WTC11 (cell line): ENCODE results near the gene DCLRE1A. TPM values are rescaled to one million over a fixed set of nuclear protein-coding genes. Genes with fewer than 3 reads are reported as not detected.

Source experiments
- ATAC-seq: fragments of 200-7000 bp; cut with Tn5 transposase; 2 replicates; pipeline ENCODE4 v1.10.0; 2021; ENCODE audit warnings: mild to moderate bottlenecking, moderate library complexity
- CTCF ChIA-PET: fragments of 300-600 bp; sonication (Branson Sonifier 250); formaldehyde crosslinking; loops from one replicate; lab custom pipeline; 2021; ENCODE audit warnings: antibody characterized with exemption; lab: Charles Lee
- POLR2A ChIA-PET: fragments of 350-600 bp; sonication (Branson Sonifier 250); formaldehyde crosslinking; loops from one replicate; lab custom pipeline; 2021; ENCODE audit warnings: antibody characterized with exemption; lab: Charles Lee
- DNase-seq: peaks from one replicate; pipeline ENCODE4 v3.0.0; 2021; ENCODE audit warnings: low spot score
- H3K27ac Mint-ChIP-seq: 2 replicates; pipeline ENCODE4 v1.8.0; 2021; ENCODE audit warnings: mixed read lengths
- H3K27me3 Mint-ChIP-seq: 2 replicates; pipeline ENCODE4 v1.8.0; 2021; ENCODE audit warnings: low read depth, mild to moderate bottlenecking, moderate library complexity, mixed read lengths
- H3K36me3 Mint-ChIP-seq: 2 replicates; pipeline ENCODE4 v1.8.0; 2021; ENCODE audit warnings: mixed read lengths
- H3K4me1 Mint-ChIP-seq: 2 replicates; pipeline ENCODE4 v1.8.0; 2022; ENCODE audit warnings: mixed read lengths
- H3K4me3 Mint-ChIP-seq: 2 replicates; pipeline ENCODE4 v1.8.0; 2021; ENCODE audit warnings: mild to moderate bottlenecking, moderate library complexity, mixed read lengths
- H3K9me3 Mint-ChIP-seq: 2 replicates; pipeline ENCODE4 v1.8.0; 2021; ENCODE audit warnings: mixed read lengths
- AFF4 ChIP-seq: sonication (generic); formaldehyde crosslinking; IDR thresholded peaks from 2 replicates; pipeline ENCODE4 v1.8.1; 2023; ENCODE audit warnings: mild to moderate bottlenecking, missing genetic modification reagents, borderline replicate concordance
- AR ChIP-seq: fragments of 250-450 bp; sonication (Bioruptor Pico); IDR thresholded peaks from 2 replicates; pipeline ENCODE4 v1.9.0; 2021; ENCODE audit warnings: mild to moderate bottlenecking
- CREM ChIP-seq: sonication (generic); formaldehyde crosslinking; IDR thresholded peaks from 2 replicates; pipeline ENCODE4 v1.8.1; 2022; ENCODE audit warnings: mild to moderate bottlenecking, missing genetic modification reagents, moderate library complexity
- E2F5 ChIP-seq: sonication (generic); formaldehyde crosslinking; IDR thresholded peaks from 2 replicates; pipeline ENCODE4 v1.8.1; 2022; ENCODE audit warnings: mild to moderate bottlenecking, moderate library complexity, missing genetic modification reagents
- ELF4 ChIP-seq: sonication (generic); formaldehyde crosslinking; IDR thresholded peaks from 2 replicates; pipeline ENCODE4 v1.8.1; 2022; ENCODE audit warnings: low read depth, mild to moderate bottlenecking, moderate library complexity, missing genetic modification reagents
- IRF2 ChIP-seq: sonication (generic); formaldehyde crosslinking; IDR thresholded peaks from 2 replicates; pipeline ENCODE4 v1.8.0; 2022; ENCODE audit warnings: low read depth, missing genetic modification reagents, borderline replicate concordance
- RELA ChIP-seq: sonication (generic); formaldehyde crosslinking; IDR thresholded peaks from 2 replicates; pipeline ENCODE4 v1.8.1; 2022; ENCODE audit warnings: missing genetic modification reagents, mild to moderate bottlenecking, borderline replicate concordance
- ZBTB43 ChIP-seq: sonication (generic); formaldehyde crosslinking; IDR thresholded peaks from 2 replicates; pipeline ENCODE4 v1.8.1; 2023; ENCODE audit warnings: mild to moderate bottlenecking, missing genetic modification reagents
- ZNF281 ChIP-seq: sonication (generic); formaldehyde crosslinking; IDR thresholded peaks from 2 replicates; pipeline ENCODE4 v1.8.0; 2023; ENCODE audit warnings: mild to moderate bottlenecking, missing genetic modification reagents
- ZNF416 ChIP-seq: fragments of 250-450 bp; sonication (Bioruptor Pico); IDR thresholded peaks from 2 replicates; pipeline ENCODE4 v1.9.0; 2021; ENCODE audit warnings: mild to moderate bottlenecking, inconsistent platforms
- total RNA-seq: library from RNA; stranded (reverse); gene quantifications from 3 replicates; pipeline ENCODE4 v1.2.3, GENCODE V29; 2021

Gene DCLRE1A
- total RNA-seq, 1 experiment from 2014 or later = 11.3 TPM

- no peak for TF ChIP-seq AR (CRISPR knock-in tag)
Observed at GRCh38 chr10:113857210-113857609, 3.3 kb upstream of the DCLRE1A start (continued).

GRCh38 chr10:113856563-113856962, 2.7 kb upstream of the DCLRE1A start:
- H3K27ac Mint-ChIP-seq = no peak overlapping the region
- no peaks in the 10 kb centered on the region for H3K9me3 Mint-ChIP-seq
- ATAC-seq (no peak), DNase-seq (no peak)
- H3K27me3 Mint-ChIP-seq = no peaks in the 10 kb centered on the region
- peak overlapping the region; percentile 96 for H3K4me3 Mint-ChIP-seq
- H3K4me1 Mint-ChIP-seq = peaks cover 25% of the 10 kb centered on the region
- POLR2A ChIA-PET = no interaction called here
- no peak for TF ChIP-seq ELF4 (CRISPR knock-in tag)
- no peak for TF ChIP-seq CREM
- no peak for TF ChIP-seq AFF4
- no peak for TF ChIP-seq IRF2
- TF ChIP-seq AR (CRISPR knock-in tag) = no peak
- no peak for TF ChIP-seq ZNF416 (CRISPR knock-in tag)
- TF ChIP-seq ZNF281 (CRISPR knock-in tag) = no peak
- TF ChIP-seq, all 79 proteins: peak for 0
- H3K36me3 Mint-ChIP-seq = peaks cover 29% of the 10 kb centered on the region
- CTCF ChIA-PET = interaction anchor here (0.7 kb wide), 1 partner anchor 222 kb away, joined by 3 read pairs; no protein-coding TSS in a partner anchor

GRCh38 chr10:113854761-113855588, 1.1 kb upstream of the DCLRE1A start:
- ChIA-PET CTCF (interaction anchor here (1.0 kb wide), 1 partner anchor 175 kb away, joined by 3 read pairs; the partner anchor contains the start of gene CASP7), POLR2A (no interaction called here)
- DNase-seq = peak; percentile 42
- Mint-ChIP-seq H3K27ac (peak overlapping the region; percentile 98), H3K4me1 (peaks cover 25% of the 10 kb centered on the region), H3K27me3 (no peaks in the 10 kb centered on the region), H3K4me3 (peak overlapping the region; percentile 96), H3K9me3 (no peaks in the 10 kb centered on the region), H3K36me3 (peaks cover 17% of the 10 kb centered on the region)
- ATAC-seq = peak; percentile 65
- TF ChIP-seq RELA (CRISPR knock-in tag) = no peak
- TF ChIP-seq ZBTB43 (CRISPR knock-in tag) = no peak; the same call in 1 of the 2 replicates
- TF ChIP-seq E2F5 (CRISPR knock-in tag) = 0 out of 2 replicates have a peak, but pooled peaks have one; percentile 47
